Measurements from ENCODE around the gene DDI1. TPM values are rescaled to one million over a fixed set of nuclear protein-coding genes. Genes with fewer than 3 reads are reported as not detected.

Gene DDI1
- polyA plus RNA-seq, 3 donors: not detected

- H3K36me3 ChIP-seq (replicated peaks in 1 of 2; ENCODE audit: control insufficient read depth in 1 of 2, insufficient read depth in 2 of 2, low read length in 2 of 2): no peaks in the 10 kb centered on the region
- no peaks in the 10 kb centered on the region for H3K4me1 ChIP-seq (ENCODE audit: control insufficient read depth in 1 of 2, insufficient read depth in 2 of 2, low read length in 2 of 2)
- no peak overlapping the region for H2AFZ ChIP-seq (ENCODE audit: insufficient read depth, low read depth, low read length, poor library complexity, severe bottlenecking)
- H3K4me2 ChIP-seq (replicated peaks; ENCODE audit: extremely low read depth, low read length, poor library complexity, severe bottlenecking): no peak overlapping the region
- H3K27me3 Mint-ChIP-seq (ENCODE audit: low read depth in 3 of 3): no peaks in the 10 kb centered on the region
- no peak for DNase-seq
- H3K27me3 ChIP-seq (ENCODE audit: control insufficient read depth in 2 of 2, insufficient read depth in 2 of 2, low read length in 2 of 2): no peaks in the 10 kb centered on the region
- 100% methylated on average over 2 of the region's 4 CpGs for WGBS (ENCODE audit: insufficient coverage)
- no peak overlapping the region for H3K9ac ChIP-seq (ENCODE audit: insufficient read depth, low read length, poor library complexity, severe bottlenecking)
- no peak overlapping the region for H3K4me3 ChIP-seq (replicated peaks in 1 of 3; ENCODE audit: low read depth in 2 of 3, low read length in 3 of 3)
- H3K9me3 Mint-ChIP-seq: peaks cover 0 to 3% (median 0%) of the 10 kb centered on the region in 7 donors
- no peaks in the 10 kb centered on the region for H3K9me3 ChIP-seq (replicated peaks in 1 of 2; ENCODE audit: control insufficient read depth in 1 of 2, insufficient read depth in 1 of 2, low read length in 2 of 2)
- H3K4me1 Mint-ChIP-seq: no peaks in the 10 kb centered on the region
- no peak overlapping the region for H3K27ac Mint-ChIP-seq
- intact Hi-C loops (cut with micrococcal nuclease): no loop called here
- no peaks in the 10 kb centered on the region for H3K36me3 Mint-ChIP-seq
- TF ChIP-seq, protein P1, sequence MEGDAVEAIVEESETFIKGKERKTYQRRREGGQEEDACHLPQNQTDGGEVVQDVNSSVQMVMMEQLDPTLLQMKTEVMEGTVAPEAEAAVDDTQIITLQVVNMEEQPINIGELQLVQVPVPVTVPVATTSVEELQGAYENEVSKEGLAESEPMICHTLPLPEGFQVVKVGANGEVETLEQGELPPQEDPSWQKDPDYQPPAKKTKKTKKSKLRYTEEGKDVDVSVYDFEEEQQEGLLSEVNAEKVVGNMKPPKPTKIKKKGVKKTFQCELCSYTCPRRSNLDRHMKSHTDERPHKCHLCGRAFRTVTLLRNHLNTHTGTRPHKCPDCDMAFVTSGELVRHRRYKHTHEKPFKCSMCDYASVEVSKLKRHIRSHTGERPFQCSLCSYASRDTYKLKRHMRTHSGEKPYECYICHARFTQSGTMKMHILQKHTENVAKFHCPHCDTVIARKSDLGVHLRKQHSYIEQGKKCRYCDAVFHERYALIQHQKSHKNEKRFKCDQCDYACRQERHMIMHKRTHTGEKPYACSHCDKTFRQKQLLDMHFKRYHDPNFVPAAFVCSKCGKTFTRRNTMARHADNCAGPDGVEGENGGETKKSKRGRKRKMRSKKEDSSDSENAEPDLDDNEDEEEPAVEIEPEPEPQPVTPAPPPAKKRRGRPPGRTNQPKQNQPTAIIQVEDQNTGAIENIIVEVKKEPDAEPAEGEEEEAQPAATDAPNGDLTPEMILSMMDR (IDR thresholded peaks at IDR 0.05): no peak
- H3K79me2 ChIP-seq (ENCODE audit: insufficient read depth, low read length): no peaks in the 10 kb centered on the region
- H3K4me3 Mint-ChIP-seq: no peak overlapping the region
- H3K27ac ChIP-seq (ENCODE audit: low read depth in 1 of 2, low read length in 2 of 2): no peak overlapping the region
- no peaks in the 10 kb centered on the region for H4K20me1 ChIP-seq (ENCODE audit: insufficient read depth, low read length)
Observed at GRCh38 chr11:103988595-103988969, 47.9 kb upstream of the DDI1 start.

DNA sequence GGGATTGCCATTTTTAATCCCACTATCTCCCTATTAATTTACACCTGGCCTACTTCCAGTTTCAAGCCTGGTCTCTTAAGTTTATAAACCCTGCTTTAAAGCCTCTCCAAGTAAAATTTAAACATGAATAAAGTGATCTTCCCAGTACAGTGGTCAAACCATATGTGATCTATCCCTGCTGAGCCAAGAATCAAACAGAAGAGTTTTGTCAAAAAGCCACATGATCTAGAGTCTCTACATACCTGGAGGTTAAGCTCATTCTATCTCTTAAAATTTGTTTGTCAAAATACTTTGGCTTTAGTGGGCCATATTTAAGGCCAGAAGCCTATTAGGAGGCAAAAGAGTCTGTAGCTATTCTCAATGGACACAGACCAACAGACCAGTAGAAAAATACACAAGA is 42.9 kb upstream of the DDI1 start:
- no peak overlapping the region for H3K27ac ChIP-seq (ENCODE audit: low read depth in 1 of 2, low read length in 2 of 2)
- Mint-ChIP-seq H3K27ac (no peak overlapping the region), H3K9me3 (peaks cover 0 to 2% (median 0%) of the 10 kb centered on the region in 7 donors), H3K27me3 (ENCODE audit: low read depth in 3 of 3) (no peaks in the 10 kb centered on the region), H3K4me1 (no peaks in the 10 kb centered on the region), H3K36me3 (no peaks in the 10 kb centered on the region), H3K4me3 (no peak overlapping the region)
- H2AFZ ChIP-seq (ENCODE audit: insufficient read depth, low read depth, low read length, poor library complexity, severe bottlenecking): no peak overlapping the region
- H4K20me1 ChIP-seq (ENCODE audit: insufficient read depth, low read length): no peaks in the 10 kb centered on the region
- no peaks in the 10 kb centered on the region for H3K4me1 ChIP-seq (ENCODE audit: control insufficient read depth in 1 of 2, insufficient read depth in 2 of 2, low read length in 2 of 2)
- H3K4me3 ChIP-seq (replicated peaks in 1 of 3; ENCODE audit: low read depth in 2 of 3, low read length in 3 of 3): no peak overlapping the region
- no peaks in the 10 kb centered on the region for H3K9me3 ChIP-seq (replicated peaks in 1 of 2; ENCODE audit: control insufficient read depth in 1 of 2, insufficient read depth in 1 of 2, low read length in 2 of 2)
- no peak overlapping the region for H3K4me2 ChIP-seq (replicated peaks; ENCODE audit: extremely low read depth, low read length, poor library complexity, severe bottlenecking)
- no peak for DNase-seq
- H3K9ac ChIP-seq (ENCODE audit: insufficient read depth, low read length, poor library complexity, severe bottlenecking): no peak overlapping the region
- no peaks in the 10 kb centered on the region for H3K79me2 ChIP-seq (ENCODE audit: insufficient read depth, low read length)
- intact Hi-C loops (cut with micrococcal nuclease): no loop called here
- no peaks in the 10 kb centered on the region for H3K27me3 ChIP-seq (ENCODE audit: control insufficient read depth in 2 of 2, insufficient read depth in 2 of 2, low read length in 2 of 2)
- H3K36me3 ChIP-seq (replicated peaks in 1 of 2; ENCODE audit: control insufficient read depth in 1 of 2, insufficient read depth in 2 of 2, low read length in 2 of 2): no peaks in the 10 kb centered on the region
- TF ChIP-seq, protein P1 (IDR thresholded peaks at IDR 0.05): no peak
